Cerebellar cortex (tissue), 1 donor: Measurements from ENCODE around the gene TTC39A.
"Not testable (repeated sequence)": the region's sequence is repeated elsewhere in the genome, so short reads cannot be mapped to it uniquely, and the experiment has no call there.

Experiments used
- DNase-seq: peaks from one replicate; pipeline ENCODE4 v3.0.0-alpha.2; 2015; ENCODE audit warnings: low spot score

TTC39A gene

GRCh38 chr1:51266791-51267190 is 63.6 kb downstream of the TTC39A start:
- DNase-seq, result no peak

GRCh38 chr1:51266181-51266580 is 64.2 kb downstream of the TTC39A start:
- no peak for DNase-seq

GRCh38 chr1:51265618-51266017 is 64.7 kb downstream of the TTC39A start:
- DNase-seq, result no peak

- no peak for DNase-seq
Observed at GRCh38 chr1:51264451-51264850, 65.9 kb downstream of the TTC39A start.

DNA sequence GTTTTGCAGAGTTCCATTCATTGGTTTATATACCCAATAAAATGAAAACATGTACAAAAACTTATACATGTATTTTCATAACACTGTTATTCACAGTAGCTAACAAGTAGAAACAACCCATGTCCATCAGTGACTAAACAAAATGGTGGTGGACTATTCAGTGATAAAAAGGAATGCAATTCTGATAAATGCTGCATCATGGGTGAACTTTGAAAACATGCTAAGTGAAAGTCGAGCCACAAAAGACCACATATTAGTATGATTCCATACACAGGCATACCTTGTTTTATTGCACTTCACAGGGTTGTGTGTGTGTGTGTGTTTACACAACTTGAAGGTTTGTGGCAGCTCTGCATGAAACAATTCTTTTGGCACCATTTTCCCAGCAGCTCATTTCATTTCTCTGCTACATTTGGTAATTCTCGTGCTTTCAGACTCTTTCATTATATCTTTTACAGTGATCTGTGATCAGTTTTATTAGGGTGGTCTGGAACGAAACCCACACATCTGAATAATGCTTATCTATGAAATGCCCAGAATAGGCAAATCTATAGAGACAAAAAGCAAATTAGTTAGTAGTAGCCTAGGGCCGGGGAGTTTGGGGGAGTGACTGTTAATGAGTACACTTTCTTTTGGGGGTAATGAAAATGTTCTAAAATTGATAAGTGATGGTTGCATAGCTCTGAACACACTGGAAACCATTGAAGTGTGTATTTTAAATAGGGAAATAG is 67.0 kb downstream of the TTC39A start:
- no peak for DNase-seq

DNA sequence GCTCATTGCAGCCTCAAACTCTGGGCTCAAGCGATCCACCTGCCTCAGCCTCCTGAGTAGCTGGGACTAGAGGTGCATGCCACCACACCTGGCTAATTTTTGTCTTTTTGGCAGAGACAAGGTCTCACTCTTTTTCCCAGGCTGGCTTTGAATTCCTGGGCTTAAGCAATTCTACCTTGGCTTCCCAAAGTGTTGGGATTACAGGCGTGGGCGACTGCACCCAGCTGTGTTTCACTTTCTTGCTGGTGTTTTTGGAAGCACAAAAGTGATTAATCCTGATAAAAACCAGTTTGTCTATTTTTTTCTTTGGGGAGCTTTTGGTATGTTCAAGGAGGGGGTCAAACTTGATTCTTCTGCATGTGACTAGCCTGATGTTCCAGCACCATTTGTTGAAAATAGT is 75.0 kb downstream of the TTC39A start:
- no peak for DNase-seq

DNA sequence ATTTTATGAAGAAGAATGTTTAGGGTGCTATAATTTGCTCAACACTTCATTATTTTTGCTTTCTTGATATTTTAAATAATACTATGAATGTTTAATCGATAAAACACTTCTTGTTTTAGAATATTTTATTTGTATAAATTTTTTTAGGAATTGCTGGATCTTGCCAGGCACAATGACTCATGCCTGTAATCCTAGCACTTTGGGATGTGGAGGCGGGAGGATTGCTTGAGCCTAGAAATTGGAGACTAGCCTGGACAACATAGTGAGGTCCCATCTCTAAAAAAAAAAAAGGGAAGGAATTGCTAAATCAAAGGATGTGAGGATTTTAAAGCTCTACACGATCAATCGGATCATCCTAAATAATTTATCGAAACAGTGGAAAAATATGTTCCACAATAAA is 76.7 kb downstream of the TTC39A start:
- no peak for DNase-seq

GRCh38 chr1:51252366-51252765 is 78.0 kb downstream of the TTC39A start:
- DNase-seq, result no peak

GRCh38 chr1:51251165-51251564 is 79.2 kb downstream of the TTC39A start:
- DNase-seq, result not testable (repeated sequence)

DNA sequence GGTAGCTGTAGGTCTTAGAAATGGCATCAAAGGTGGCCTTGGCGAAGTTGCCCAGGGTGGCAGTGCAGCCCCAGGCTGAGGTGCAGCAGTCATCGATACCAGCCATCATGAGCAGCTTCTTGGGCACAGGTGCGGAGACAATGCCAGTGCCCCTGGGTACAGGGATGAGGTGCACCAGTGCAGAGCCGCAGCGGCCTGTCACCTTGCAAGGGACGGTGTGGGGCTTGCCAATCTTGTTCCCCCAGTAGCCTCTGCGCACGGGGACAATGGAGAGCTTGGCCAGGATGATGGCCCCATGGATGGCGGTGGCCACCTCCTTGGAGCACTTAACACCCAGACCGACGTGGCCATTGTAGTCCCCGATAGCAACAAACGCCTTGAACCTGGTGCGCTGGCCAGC is 79.6 kb downstream of the TTC39A start:
- DNase-seq, result not testable (repeated sequence)

- DNase-seq, result no peak
Observed at GRCh38 chr1:51249445-51249844, 80.9 kb downstream of the TTC39A start.

- no peak for DNase-seq
Observed at GRCh38 chr1:51247499-51247898, 82.9 kb downstream of the TTC39A start.

- no peak for DNase-seq
Observed at GRCh38 chr1:51247022-51247421, 83.3 kb downstream of the TTC39A start.

DNA sequence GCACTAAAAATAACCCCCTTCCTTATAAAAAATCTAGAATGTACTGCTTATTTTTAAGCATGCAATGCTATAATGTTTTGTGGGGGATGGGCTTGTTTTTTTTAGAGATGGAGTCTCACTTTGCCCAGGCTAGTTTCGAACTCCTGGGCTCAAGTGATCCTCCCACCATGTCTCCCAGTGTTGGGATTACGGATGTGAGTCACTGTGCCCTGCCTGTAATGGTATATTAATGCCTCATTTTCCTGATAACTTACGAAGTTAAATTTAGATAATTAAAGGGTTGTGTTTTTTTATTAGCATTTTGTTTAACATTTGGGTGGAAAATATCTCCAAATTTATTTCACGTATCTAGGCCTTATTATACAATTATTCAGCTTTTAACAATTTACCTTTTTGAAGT is 87.8 kb downstream of the TTC39A start:
- DNase-seq, result no peak

GRCh38 chr1:51241119-51241518 is 89.2 kb downstream of the TTC39A start:
- no peak for DNase-seq

DNA sequence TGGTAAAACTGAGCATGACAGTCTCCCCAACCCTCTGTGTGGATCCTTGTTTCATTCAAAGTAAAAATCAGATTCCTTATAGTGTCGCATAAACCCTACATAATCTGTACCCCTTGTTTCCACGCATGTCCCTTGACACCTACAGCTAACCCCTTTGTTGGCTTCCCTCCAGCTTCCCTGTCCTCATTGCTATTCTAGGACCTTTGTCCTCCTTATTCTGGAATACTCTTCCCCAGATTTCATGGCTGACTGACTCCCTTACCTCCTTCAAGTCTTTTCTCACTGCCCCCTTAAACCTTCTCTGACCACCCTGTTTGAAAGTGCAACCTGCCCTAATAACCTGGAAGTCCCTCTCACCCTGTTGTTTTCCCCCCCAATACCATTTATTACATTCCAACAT is 90.3 kb downstream of the TTC39A start:
- DNase-seq, result peak; percentile 33

DNA sequence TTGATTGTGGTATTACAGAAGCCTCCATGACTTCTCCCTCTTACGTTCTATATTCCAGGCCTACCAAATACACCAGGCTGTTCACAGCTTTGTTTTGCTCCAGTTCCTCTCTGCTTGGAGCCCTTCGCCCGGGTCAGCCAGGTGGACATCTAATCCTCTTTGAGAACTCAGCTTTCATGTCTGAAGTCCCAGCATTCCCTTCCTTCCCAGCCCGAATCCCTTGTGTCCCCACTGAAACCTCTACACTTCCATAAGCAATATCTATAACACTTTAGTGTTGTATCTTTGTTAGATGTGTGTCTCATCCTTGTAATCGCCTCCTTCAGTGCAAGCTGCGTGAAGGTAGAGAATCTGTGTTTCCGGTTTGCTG is 92.3 kb downstream of the TTC39A start:
- DNase-seq, result peak; percentile 51

GRCh38 chr1:51237351-51238033 is 92.9 kb downstream of the TTC39A start:
- DNase-seq, result no peak
